Mesothelial cell of epicardium (in vitro differentiated cells): ENCODE results near the gene TRAF3IP1. TPM values are rescaled to one million over a fixed set of nuclear protein-coding genes. Genes with fewer than 3 reads are reported as not detected.

Experiments
- DNase-seq, 2 experiments: peaks; one replicate each; pipeline ENCODE4 v3.0.0; 2021; ENCODE audit warnings: low spot score in 2 of 2; ENCODE audit not compliant: unreplicated experiment in 2 of 2
- H3K27ac Mint-ChIP-seq: 2 replicates; pipeline ENCODE4 v1.8.0; 2021; ENCODE audit warnings: mixed read lengths
- H3K27me3 Mint-ChIP-seq: 2 replicates; pipeline ENCODE4 v1.8.0; 2021; ENCODE audit warnings: low read depth, mixed read lengths
- H3K36me3 Mint-ChIP-seq: 2 replicates; pipeline ENCODE4 v1.8.0; 2021; ENCODE audit warnings: mixed read lengths
- H3K4me1 Mint-ChIP-seq: 2 replicates; pipeline ENCODE4 v1.8.0; 2021; ENCODE audit warnings: mixed read lengths
- H3K4me3 Mint-ChIP-seq: 2 replicates; pipeline ENCODE4 v1.8.0; 2021; ENCODE audit warnings: mild to moderate bottlenecking, moderate library complexity, mixed read lengths
- H3K9me3 Mint-ChIP-seq: 2 replicates; pipeline ENCODE4 v1.8.0; 2021; ENCODE audit warnings: mixed read lengths
- total RNA-seq: library from RNA; stranded (reverse); gene quantifications from 3 replicates; pipeline ENCODE4 v1.2.1, GENCODE V29; 2021
- TF ChIP-seq, protein P1 (sequence below): fragments of 200-600 bp; sonication (generic); IDR thresholded peaks from one replicate; pipeline ENCODE4 v1.5.0; 2021; ENCODE audit warnings: antibody characterized with exemption; ENCODE audit not compliant: unreplicated experiment

The TRAF3IP1 gene
- total RNA-seq, 1 donor from 2014 or later, result 17.5 TPM

DNA sequence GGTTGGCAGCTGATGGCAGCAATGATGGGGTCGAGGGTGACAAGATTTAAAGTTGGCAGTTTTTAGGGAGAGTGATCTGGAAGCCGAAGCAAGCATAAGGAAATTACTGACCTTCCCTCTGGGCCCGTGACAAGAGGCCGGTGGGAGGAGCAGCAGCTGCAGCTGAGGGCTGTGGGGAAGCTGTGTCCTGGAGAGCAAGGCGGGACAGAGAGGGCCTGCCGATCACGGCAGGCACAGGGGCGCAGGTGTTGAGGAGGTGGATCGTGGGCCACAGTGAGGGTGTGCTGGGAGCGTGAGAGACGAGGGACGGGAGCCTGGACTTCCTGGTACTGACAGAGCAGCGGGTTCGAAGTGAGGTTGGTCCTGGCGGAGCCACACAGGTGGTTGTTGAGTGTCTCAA lies 31.0 kb downstream of the TRAF3IP1 start:
- H3K27me3 Mint-ChIP-seq, result no peaks in the 10 kb centered on the region
- no peak for DNase-seq
- peaks cover 10% of the 10 kb centered on the region for H3K36me3 Mint-ChIP-seq
- no peak overlapping the region for H3K4me3 Mint-ChIP-seq
- TF ChIP-seq, protein P1, sequence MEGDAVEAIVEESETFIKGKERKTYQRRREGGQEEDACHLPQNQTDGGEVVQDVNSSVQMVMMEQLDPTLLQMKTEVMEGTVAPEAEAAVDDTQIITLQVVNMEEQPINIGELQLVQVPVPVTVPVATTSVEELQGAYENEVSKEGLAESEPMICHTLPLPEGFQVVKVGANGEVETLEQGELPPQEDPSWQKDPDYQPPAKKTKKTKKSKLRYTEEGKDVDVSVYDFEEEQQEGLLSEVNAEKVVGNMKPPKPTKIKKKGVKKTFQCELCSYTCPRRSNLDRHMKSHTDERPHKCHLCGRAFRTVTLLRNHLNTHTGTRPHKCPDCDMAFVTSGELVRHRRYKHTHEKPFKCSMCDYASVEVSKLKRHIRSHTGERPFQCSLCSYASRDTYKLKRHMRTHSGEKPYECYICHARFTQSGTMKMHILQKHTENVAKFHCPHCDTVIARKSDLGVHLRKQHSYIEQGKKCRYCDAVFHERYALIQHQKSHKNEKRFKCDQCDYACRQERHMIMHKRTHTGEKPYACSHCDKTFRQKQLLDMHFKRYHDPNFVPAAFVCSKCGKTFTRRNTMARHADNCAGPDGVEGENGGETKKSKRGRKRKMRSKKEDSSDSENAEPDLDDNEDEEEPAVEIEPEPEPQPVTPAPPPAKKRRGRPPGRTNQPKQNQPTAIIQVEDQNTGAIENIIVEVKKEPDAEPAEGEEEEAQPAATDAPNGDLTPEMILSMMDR, result no peak
- no peak overlapping the region for H3K27ac Mint-ChIP-seq
- no peaks in the 10 kb centered on the region for H3K9me3 Mint-ChIP-seq
- H3K4me1 Mint-ChIP-seq, result no peaks in the 10 kb centered on the region

DNA sequence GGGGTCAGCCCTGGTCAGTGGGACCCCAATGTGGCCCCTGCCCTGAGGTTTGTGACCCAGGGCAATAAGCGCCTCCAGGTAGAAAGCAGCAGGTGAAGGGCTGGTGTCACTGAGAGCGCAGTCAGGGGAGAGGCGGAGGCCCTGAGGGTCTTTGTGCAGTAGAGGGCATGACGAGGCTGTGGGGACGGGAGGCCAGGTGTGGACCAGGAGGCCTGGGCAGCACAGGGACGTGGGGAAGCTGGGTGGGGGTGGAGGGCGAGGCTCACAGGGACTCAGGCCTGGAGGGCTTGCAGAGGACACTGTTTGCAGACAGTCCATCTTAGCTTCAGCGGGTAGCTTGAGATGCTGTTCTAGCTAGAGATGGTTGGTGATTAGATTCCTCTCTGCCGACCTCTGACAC lies 32.0 kb downstream of the TRAF3IP1 start:
- H3K4me1 Mint-ChIP-seq, result no peaks in the 10 kb centered on the region
- no peaks in the 10 kb centered on the region for H3K9me3 Mint-ChIP-seq
- TF ChIP-seq, protein P1, result no peak
- no peaks in the 10 kb centered on the region for H3K27me3 Mint-ChIP-seq
- H3K36me3 Mint-ChIP-seq, result peaks cover 9% of the 10 kb centered on the region
- no peak overlapping the region for H3K4me3 Mint-ChIP-seq
- no peak for DNase-seq
- no peak overlapping the region for H3K27ac Mint-ChIP-seq

DNA sequence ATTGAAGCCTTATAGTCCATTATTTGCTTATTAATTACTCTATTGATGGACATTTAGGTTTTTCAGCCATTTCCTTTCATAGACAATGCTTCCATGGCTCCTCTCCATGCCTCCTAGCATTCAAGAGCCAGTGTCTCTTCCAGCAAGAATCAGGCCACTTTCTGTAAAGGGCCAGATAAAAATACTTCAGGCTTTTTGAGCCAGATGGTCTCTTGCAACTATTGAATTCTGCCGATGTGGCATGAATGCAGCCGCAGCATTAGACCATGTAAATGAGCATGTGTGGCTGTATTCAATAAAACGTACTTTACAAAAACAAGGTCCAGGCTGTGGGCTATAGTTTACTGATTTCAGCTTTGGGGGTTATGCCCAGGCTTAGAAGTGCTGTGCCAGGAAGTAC lies 38.5 kb downstream of the TRAF3IP1 start:
- DNase-seq, result no peak
- Mint-ChIP-seq H3K9me3 (peaks cover 6% of the 10 kb centered on the region), H3K27me3 (no peaks in the 10 kb centered on the region), H3K27ac (no peak overlapping the region), H3K36me3 (peaks cover 35% of the 10 kb centered on the region), H3K4me3 (no peak overlapping the region), H3K4me1 (no peaks in the 10 kb centered on the region)
- TF ChIP-seq, protein P1, result no peak

DNA sequence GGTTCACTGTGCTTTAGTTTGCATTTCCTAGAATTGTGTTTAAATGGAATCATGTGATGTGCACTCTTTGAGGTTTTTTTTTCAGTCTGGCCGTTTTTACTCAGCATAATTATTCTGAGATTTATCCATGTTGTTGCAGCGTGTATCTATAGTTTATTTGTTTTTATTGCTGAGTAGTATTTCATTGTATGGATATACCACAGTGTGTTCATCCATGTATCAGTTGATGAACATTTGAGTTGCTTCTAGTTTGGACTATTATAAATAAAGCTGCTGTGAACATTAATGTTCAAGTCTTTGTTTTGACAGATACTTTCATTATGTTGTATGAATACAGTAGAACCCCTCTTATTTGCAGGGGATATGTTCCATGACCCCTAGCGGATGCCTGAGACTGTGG lies 39.1 kb downstream of the TRAF3IP1 start:
- Mint-ChIP-seq H3K27ac (no peak overlapping the region), H3K4me1 (no peaks in the 10 kb centered on the region), H3K4me3 (no peak overlapping the region), H3K9me3 (peaks cover 6% of the 10 kb centered on the region), H3K27me3 (no peaks in the 10 kb centered on the region), H3K36me3 (peaks cover 35% of the 10 kb centered on the region)
- TF ChIP-seq, protein P1, result no peak
- no peak for DNase-seq

DNA sequence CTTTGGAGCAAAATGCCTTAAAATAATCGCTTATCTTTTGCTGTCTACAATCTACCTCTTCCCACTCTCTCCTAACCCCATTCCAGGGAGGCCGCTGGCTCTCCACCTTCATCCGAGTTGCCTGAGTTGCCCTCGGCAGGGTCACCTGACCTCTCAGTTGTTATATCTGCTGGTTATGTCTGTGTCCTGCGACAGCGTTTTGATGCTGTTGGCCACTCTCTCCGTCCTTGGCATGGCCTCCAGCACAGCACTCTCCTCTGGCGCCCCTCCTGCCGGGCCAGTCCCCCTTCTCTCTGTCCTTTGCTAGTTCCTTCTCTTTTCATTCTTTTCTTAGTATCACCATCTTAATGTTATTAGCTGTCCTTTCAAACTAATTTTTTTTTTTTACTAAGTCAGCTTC lies 41.6 kb downstream of the TRAF3IP1 start:
- Mint-ChIP-seq H3K9me3 (peaks cover 6% of the 10 kb centered on the region), H3K4me3 (no peak overlapping the region)

More for the DNA sequence above, 41.6 kb downstream of the TRAF3IP1 start:
- DNase-seq, result no peak
- no peaks in the 10 kb centered on the region for H3K4me1 Mint-ChIP-seq
- TF ChIP-seq, protein P1, result no peak
- H3K27ac Mint-ChIP-seq, result no peak overlapping the region
- H3K36me3 Mint-ChIP-seq, result peaks cover 35% of the 10 kb centered on the region
- no peaks in the 10 kb centered on the region for H3K27me3 Mint-ChIP-seq
